ENCODE data around the gene OR2V1. TPM values are rescaled to one million over a fixed set of nuclear protein-coding genes. Genes with fewer than 3 reads are reported as not detected.

The OR2V1 gene
- total RNA-seq, 1 donor from 2014 or later: not detected

GRCh38 chr5:181112476-181112875, 18.5 kb downstream of the OR2V1 start:
- no peak for ATAC-seq (ENCODE audit: low read depth)
- H3K4me3 Mint-ChIP-seq: no peak overlapping the region
- H3K9me3 Mint-ChIP-seq: no peaks in the 10 kb centered on the region
- H3K36me3 Mint-ChIP-seq (ENCODE audit: low read depth): no peaks in the 10 kb centered on the region
- H3K27ac Mint-ChIP-seq: no peak overlapping the region
- intact Hi-C loops (cut with micrococcal nuclease): no loop called here
- H3K27me3 Mint-ChIP-seq: peaks cover 77% of the 10 kb centered on the region
- DNase-seq: no peak
- TF ChIP-seq, protein P1, sequence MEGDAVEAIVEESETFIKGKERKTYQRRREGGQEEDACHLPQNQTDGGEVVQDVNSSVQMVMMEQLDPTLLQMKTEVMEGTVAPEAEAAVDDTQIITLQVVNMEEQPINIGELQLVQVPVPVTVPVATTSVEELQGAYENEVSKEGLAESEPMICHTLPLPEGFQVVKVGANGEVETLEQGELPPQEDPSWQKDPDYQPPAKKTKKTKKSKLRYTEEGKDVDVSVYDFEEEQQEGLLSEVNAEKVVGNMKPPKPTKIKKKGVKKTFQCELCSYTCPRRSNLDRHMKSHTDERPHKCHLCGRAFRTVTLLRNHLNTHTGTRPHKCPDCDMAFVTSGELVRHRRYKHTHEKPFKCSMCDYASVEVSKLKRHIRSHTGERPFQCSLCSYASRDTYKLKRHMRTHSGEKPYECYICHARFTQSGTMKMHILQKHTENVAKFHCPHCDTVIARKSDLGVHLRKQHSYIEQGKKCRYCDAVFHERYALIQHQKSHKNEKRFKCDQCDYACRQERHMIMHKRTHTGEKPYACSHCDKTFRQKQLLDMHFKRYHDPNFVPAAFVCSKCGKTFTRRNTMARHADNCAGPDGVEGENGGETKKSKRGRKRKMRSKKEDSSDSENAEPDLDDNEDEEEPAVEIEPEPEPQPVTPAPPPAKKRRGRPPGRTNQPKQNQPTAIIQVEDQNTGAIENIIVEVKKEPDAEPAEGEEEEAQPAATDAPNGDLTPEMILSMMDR (IDR thresholded peaks at IDR 0.05): no peak
- H3K4me1 Mint-ChIP-seq: no peaks in the 10 kb centered on the region
- ChIA-PET POLR2A (no interaction called here), CTCF (no interaction called here)

DNA sequence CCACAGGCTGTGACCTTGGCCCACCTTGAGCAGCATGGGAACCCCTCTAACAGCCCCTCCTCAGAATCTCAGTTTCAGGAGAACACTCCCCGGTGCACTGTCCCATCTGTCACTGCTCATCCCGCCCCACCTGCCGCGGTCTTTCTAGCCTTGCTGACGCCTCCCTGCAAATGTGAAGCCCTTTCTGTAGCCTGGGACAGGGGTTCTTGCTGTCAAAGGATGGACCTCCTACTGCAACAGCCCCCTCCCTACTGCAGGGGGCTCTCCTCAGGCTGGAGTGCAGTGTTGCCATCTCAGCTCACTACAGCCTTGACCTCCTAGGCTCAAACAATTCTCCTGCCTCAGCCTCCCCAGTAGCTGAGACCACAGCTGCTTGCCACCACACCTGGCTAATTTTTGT, 20.0 kb downstream of the OR2V1 start:
- ChIA-PET POLR2A (no interaction called here), CTCF (no interaction called here)
- TF ChIP-seq, protein P1 (IDR thresholded peaks at IDR 0.05): no peak
- Mint-ChIP-seq H3K27me3 (peaks cover 73% of the 10 kb centered on the region), H3K4me1 (peaks cover 1% of the 10 kb centered on the region), H3K4me3 (no peak overlapping the region), H3K9me3 (no peaks in the 10 kb centered on the region), H3K27ac (no peak overlapping the region), H3K36me3 (ENCODE audit: low read depth) (no peaks in the 10 kb centered on the region)
- intact Hi-C loops (cut with micrococcal nuclease): no loop called here
- ATAC-seq (ENCODE audit: low read depth): no peak
- DNase-seq: no peak

- ChIA-PET CTCF (no interaction called here), POLR2A (no interaction called here)
- DNase-seq: no peak
- Mint-ChIP-seq H3K4me3 (no peak overlapping the region), H3K36me3 (ENCODE audit: low read depth) (no peaks in the 10 kb centered on the region), H3K4me1 (peaks cover 10% of the 10 kb centered on the region), H3K27me3 (peaks cover 67% of the 10 kb centered on the region), H3K27ac (no peak overlapping the region), H3K9me3 (no peaks in the 10 kb centered on the region)
- TF ChIP-seq, protein P1 (IDR thresholded peaks at IDR 0.05): no peak
- no peak for ATAC-seq (ENCODE audit: low read depth)
- intact Hi-C loops (cut with micrococcal nuclease): no loop called here
Measured at GRCh38 chr5:181109489-181110013, 21.4 kb downstream of the OR2V1 start.

GRCh38 chr5:181108578-181109165, 22.3 kb downstream of the OR2V1 start:
- H3K27me3 Mint-ChIP-seq: peaks cover 65% of the 10 kb centered on the region
- POLR2A ChIA-PET: no interaction called here
- H3K9me3 Mint-ChIP-seq: no peaks in the 10 kb centered on the region
- H3K27ac Mint-ChIP-seq: no peak overlapping the region
- no peaks in the 10 kb centered on the region for H3K36me3 Mint-ChIP-seq (ENCODE audit: low read depth)
- TF ChIP-seq, protein P1 (IDR thresholded peaks at IDR 0.05): no peak
- CTCF ChIA-PET: no interaction called here
- no peak for ATAC-seq (ENCODE audit: low read depth)
- intact Hi-C loops (cut with micrococcal nuclease): no loop called here
- DNase-seq: no peak
- no peak overlapping the region for H3K4me3 Mint-ChIP-seq
- peaks cover 15% of the 10 kb centered on the region for H3K4me1 Mint-ChIP-seq

GRCh38 chr5:181107699-181108098, 23.3 kb downstream of the OR2V1 start:
- TF ChIP-seq, protein P1 (IDR thresholded peaks at IDR 0.05): no peak
- Mint-ChIP-seq H3K27me3 (peaks cover 63% of the 10 kb centered on the region), H3K36me3 (ENCODE audit: low read depth) (no peaks in the 10 kb centered on the region), H3K9me3 (no peaks in the 10 kb centered on the region), H3K4me1 (peaks cover 15% of the 10 kb centered on the region), H3K27ac (no peak overlapping the region), H3K4me3 (no peak overlapping the region)
- ChIA-PET POLR2A (no interaction called here), CTCF (no interaction called here)
- no peak for ATAC-seq (ENCODE audit: low read depth)
- DNase-seq: no peak
- intact Hi-C loops (cut with micrococcal nuclease): no loop called here
